Stomach (tissue), 9 donors: ENCODE measurements around the gene TENM4. TPM values are rescaled to one million over a fixed set of nuclear protein-coding genes. Genes with fewer than 3 reads are reported as not detected.

ENCODE experiments used
- DNase-seq, 2 donors: peaks; one replicate each; pipeline versions ENCODE4 v3.0.0 to v3.0.0-alpha.2; 2013 to 2019
- H3K27ac ChIP-seq, 5 donors: fragments of 200-600 bp in 4 of 5; sonication (generic) in 4 of 5; one replicate each; pipeline ENCODE4 v1.5.1; 2013 to 2019; ENCODE audit warnings: mild to moderate bottlenecking in 1 of 5, moderate library complexity in 1 of 5
- H3K27me3 ChIP-seq, 3 donors: fragments of 200-600 bp; sonication (generic); one replicate each; pipeline ENCODE4 v1.5.1; 2017 to 2019; ENCODE audit warnings: mixed run types in 1 of 3
- H3K36me3 ChIP-seq, 4 donors: fragments of 200-600 bp; sonication (generic); 1 replicate in 3 of 4; 2 replicates in 1 of 4; pipeline ENCODE4 v1.5.1; 2016 to 2019
- H3K4me1 ChIP-seq, 4 donors: fragments of 200-600 bp; sonication (generic); one replicate each; pipeline ENCODE4 v1.5.1; 2016 to 2019
- H3K4me3 ChIP-seq, 4 donors: fragments of 200-600 bp; sonication (generic) in 3 of 4; one replicate each; pipeline ENCODE4 v1.5.1; 2016 to 2019; ENCODE audit warnings: mild to moderate bottlenecking in 1 of 4
- H3K9me3 ChIP-seq, 4 donors: fragments of 200-600 bp; sonication (generic); one replicate each; pipeline ENCODE4 v1.5.1; 2016 to 2019
- CTCF ChIP-seq, 7 experiments: fragments of 450-650 bp in 4 of 7; fragments of 200-600 bp in 3 of 7; sonication (generic) in 3 of 7; IDR thresholded peaks; one replicate each; pipeline ENCODE4 v1.5.1; 2016 to 2019; ENCODE audit warnings: antibody characterized with exemption in 7 of 7, control low read depth in 2 of 7, mild to moderate bottlenecking in 1 of 7
- POLR2A ChIP-seq, 4 donors: fragments of 450-650 bp; IDR thresholded peaks; one replicate each; pipeline ENCODE4 v1.6.1; 2016; ENCODE audit warnings: antibody characterized with exemption in 4 of 4, control low read depth in 2 of 4, mild to moderate bottlenecking in 1 of 4, moderate library complexity in 1 of 4
- WGBS, 5 donors: extraction: QIAGEN DNeasy Blood & Tissue Kit in 3 of 5; methylation state at CpG; one replicate each; pipeline versions ENCODE4 v1.1.5 to v1.1.7; 2013 to 2018; 5-methylcytosine and 5-hydroxymethylcytosine counted together
- intact Hi-C: fragments of 100-400 bp; cut with DNase I; formaldehyde crosslinking; loops from one replicate; pipeline ENCODE4 v1.15.1; 2023; ENCODE audit warnings: low total_unique reads
- polyA plus RNA-seq, 3 donors: library from polyadenylated mRNA; stranded (reverse); fragments of 200-250 nt; gene quantifications; one replicate each; pipeline ENCODE4 v1.2.3, GENCODE V29; 2013
- small RNA-seq, 4 donors: library from RNA; depleted of rRNA; stranded (forward); fragments of <200 nt; gene quantifications; one replicate each; pipeline ENCODE3, GENCODE V24; 2016
- total RNA-seq, 5 donors: library from RNA; depleted of rRNA; stranded (reverse); fragments of >200 nt; gene quantifications; one replicate each; pipeline versions ENCODE4 v1.1.0 to v1.2.3, GENCODE V29; 2014 to 2016
- donor health status: healthy with polysubstance abuse.
- donor health status: Bipolar disorder and iron deficiency.
- donor health status: healthy.

TENM4 gene
- total and polyA plus RNA-seq, 8 donors: 0.06 to 13.2 (median 0.87) TPM; not detected in 1

GRCh38 chr11:78605296-78605695, 835.5 kb downstream of the TENM4 start:
- H3K4me1 ChIP-seq: peaks cover 0 to 10% (median 4%) of the 10 kb centered on the region in 4 donors
- H3K27ac ChIP-seq: no peak overlapping the region
- TF ChIP-seq CTCF (IDR thresholded peaks at IDR 0.05): no peak
- WGBS, 5 donors: 82 to 89% (median 83%) methylated on average over 7 of the region's 7 CpGs
- no peaks in the 10 kb centered on the region for H3K36me3 ChIP-seq
- H3K9me3 ChIP-seq: no peaks in the 10 kb centered on the region
- H3K4me3 ChIP-seq: no peak overlapping the region
- intact Hi-C loops: no loop called here
- peaks cover 0 to 9% (median 0%) of the 10 kb centered on the region in 3 donors for H3K27me3 ChIP-seq
- DNase-seq: no peak

GRCh38 chr11:78603792-78604191, 837.0 kb downstream of the TENM4 start:
- WGBS, 5 donors: 62 to 86% (median 74%) methylated on average over 1 of the region's 1 CpG
- no peaks in the 10 kb centered on the region for H3K9me3 ChIP-seq
- no peak overlapping the region for H3K27ac ChIP-seq
- peaks cover 0 to 10% (median 4%) of the 10 kb centered on the region in 4 donors for H3K4me1 ChIP-seq
- no peak overlapping the region for H3K4me3 ChIP-seq
- intact Hi-C loops: no loop called here
- H3K36me3 ChIP-seq: no peaks in the 10 kb centered on the region
- TF ChIP-seq POLR2A (IDR thresholded peaks at IDR 0.05): no peak
- peaks cover 0 to 9% (median 0%) of the 10 kb centered on the region in 3 donors for H3K27me3 ChIP-seq
- DNase-seq: no peak

Small RNAs within 50 kb of the gene (small RNA-seq; reads per million reads assigned to genes)
- 0 reads per million in 4 donors for gene MIR5579
- gene MIR708: 1.8 to 12.8 (median 3.2) reads per million in 4 donors
